Stimulated activated naive CD8-positive, alpha-beta T cell treated with anti-CD3 and anti-CD28 coated beads, Interleukin-15, amount 100 ng/mL, for 72 hours (primary cell): ENCODE measurements around the gene ITPA.

ENCODE experiments used
- ATAC-seq: fragments of 150-1000 bp; cut with Tn5 transposase; 2 replicates; pipeline ENCODE4 v1.10.0; 2021; ENCODE audit warnings: mild to moderate bottlenecking, moderate library complexity
- DNase-seq, 2 donors: peaks; one replicate each; pipeline ENCODE4 v3.0.0; 2021 to 2022
- H3K27ac Mint-ChIP-seq, 2 donors: one replicate each; pipeline ENCODE4 v1.8.0; 2022; ENCODE audit warnings: mild to moderate bottlenecking in 2 of 2, mixed read lengths in 2 of 2, moderate library complexity in 2 of 2
- H3K27me3 Mint-ChIP-seq: one replicate; pipeline ENCODE4 v1.8.0; 2022; ENCODE audit warnings: mixed read lengths
- H3K4me1 Mint-ChIP-seq: one replicate; pipeline ENCODE4 v1.8.0; 2022; ENCODE audit warnings: mild to moderate bottlenecking, mixed read lengths
- H3K4me3 Mint-ChIP-seq, 2 donors: one replicate each; pipeline ENCODE4 v1.8.0; 2022; ENCODE audit warnings: mild to moderate bottlenecking in 2 of 2, mixed read lengths in 2 of 2, moderate library complexity in 1 of 2
- H3K9me3 Mint-ChIP-seq, 2 donors: one replicate each; pipeline ENCODE4 v1.8.0; 2022; ENCODE audit warnings: mixed read lengths in 2 of 2

Gene ITPA

DNA sequence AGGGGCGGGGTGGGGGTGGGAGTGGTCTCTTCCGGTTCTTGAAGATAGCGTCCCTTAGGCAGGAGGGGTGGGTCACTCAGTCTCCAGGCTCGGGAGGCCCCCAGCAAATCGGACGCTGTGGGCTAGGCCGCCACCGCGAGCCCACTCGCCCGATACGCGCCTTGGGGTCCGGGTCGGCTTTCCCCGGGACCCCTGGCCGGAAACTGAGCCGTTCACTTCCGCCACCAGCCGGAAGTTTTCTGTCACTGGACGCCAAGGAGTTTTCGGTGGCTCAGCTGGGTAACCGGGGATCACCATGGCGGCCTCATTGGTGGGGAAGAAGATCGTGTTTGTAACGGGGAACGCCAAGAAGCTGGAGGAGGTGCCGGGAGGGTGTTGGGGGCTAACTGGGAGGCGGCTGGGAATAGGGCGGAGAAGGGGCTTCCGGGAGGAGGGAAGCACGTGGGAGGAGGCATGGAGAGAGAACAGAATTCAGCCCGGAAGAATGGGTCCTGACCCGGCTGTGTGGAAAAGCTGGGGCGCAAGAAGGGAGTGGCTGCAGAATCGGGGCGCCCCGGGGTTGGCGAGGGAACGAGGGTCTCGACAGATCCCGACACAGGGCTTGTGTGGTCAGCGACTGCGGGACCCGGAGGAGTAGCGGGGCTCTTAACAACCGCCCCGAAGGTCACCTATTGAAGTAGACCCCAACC lies at the start of gene ITPA:
Gene ITPA (plus strand): TSS at position 242 of the 689 bp plus-strand sequence. CDS start 54 bp downstream, at position 296.
- H3K4me3 Mint-ChIP-seq: peak within 1 kb of the TSS; percentile 93 to 97
- H3K4me1 Mint-ChIP-seq: peaks cover 37% of the 10 kb centered on the region
- no peaks in the 10 kb centered on the region for H3K9me3 Mint-ChIP-seq
- peak; percentile 48 to 64 for DNase-seq
- ATAC-seq: peak; percentile 68
- H3K27me3 Mint-ChIP-seq: no peaks in the 10 kb centered on the region
- peak within 1 kb of the TSS; percentile 97 to 100 for H3K27ac Mint-ChIP-seq

GRCh38 chr20:3160418-3160817 lies 48.9 kb upstream of the ITPA start:
- Mint-ChIP-seq H3K9me3 (no peaks in the 10 kb centered on the region), H3K4me3 (peak overlapping the region in 1 of 2 donors; percentile 46), H3K27ac (no peak overlapping the region), H3K4me1 (peaks cover 43% of the 10 kb centered on the region), H3K27me3 (no peaks in the 10 kb centered on the region)
- DNase-seq: no peak
- no peak for ATAC-seq

GRCh38 chr20:3161316-3162079 lies 47.8 kb upstream of the ITPA start:
- DNase-seq (no peak), ATAC-seq (no peak)
- no peaks in the 10 kb centered on the region for H3K27me3 Mint-ChIP-seq
- H3K4me1 Mint-ChIP-seq: peaks cover 37% of the 10 kb centered on the region
- no peak overlapping the region for H3K4me3 Mint-ChIP-seq
- no peaks in the 10 kb centered on the region for H3K9me3 Mint-ChIP-seq
- H3K27ac Mint-ChIP-seq: no peak overlapping the region

- no peak overlapping the region for H3K27ac Mint-ChIP-seq
- H3K27me3 Mint-ChIP-seq: peaks cover 3% of the 10 kb centered on the region
- no peaks in the 10 kb centered on the region for H3K9me3 Mint-ChIP-seq
- H3K4me3 Mint-ChIP-seq: no peak overlapping the region
- DNase-seq (no peak), ATAC-seq (no peak)
- H3K4me1 Mint-ChIP-seq: peaks cover 30% of the 10 kb centered on the region
Measured at GRCh38 chr20:3162080-3162611, 47.2 kb upstream of the ITPA start.

GRCh38 chr20:3163099-3164042 lies 45.9 kb upstream of the ITPA start:
- ATAC-seq (no peak), DNase-seq (no peak)
- Mint-ChIP-seq H3K4me1 (peaks cover 24% of the 10 kb centered on the region), H3K4me3 (no peak overlapping the region), H3K9me3 (no peaks in the 10 kb centered on the region), H3K27ac (peak overlapping the region in 1 of 2 donors; percentile 64), H3K27me3 (peaks cover 12% of the 10 kb centered on the region)

DNA sequence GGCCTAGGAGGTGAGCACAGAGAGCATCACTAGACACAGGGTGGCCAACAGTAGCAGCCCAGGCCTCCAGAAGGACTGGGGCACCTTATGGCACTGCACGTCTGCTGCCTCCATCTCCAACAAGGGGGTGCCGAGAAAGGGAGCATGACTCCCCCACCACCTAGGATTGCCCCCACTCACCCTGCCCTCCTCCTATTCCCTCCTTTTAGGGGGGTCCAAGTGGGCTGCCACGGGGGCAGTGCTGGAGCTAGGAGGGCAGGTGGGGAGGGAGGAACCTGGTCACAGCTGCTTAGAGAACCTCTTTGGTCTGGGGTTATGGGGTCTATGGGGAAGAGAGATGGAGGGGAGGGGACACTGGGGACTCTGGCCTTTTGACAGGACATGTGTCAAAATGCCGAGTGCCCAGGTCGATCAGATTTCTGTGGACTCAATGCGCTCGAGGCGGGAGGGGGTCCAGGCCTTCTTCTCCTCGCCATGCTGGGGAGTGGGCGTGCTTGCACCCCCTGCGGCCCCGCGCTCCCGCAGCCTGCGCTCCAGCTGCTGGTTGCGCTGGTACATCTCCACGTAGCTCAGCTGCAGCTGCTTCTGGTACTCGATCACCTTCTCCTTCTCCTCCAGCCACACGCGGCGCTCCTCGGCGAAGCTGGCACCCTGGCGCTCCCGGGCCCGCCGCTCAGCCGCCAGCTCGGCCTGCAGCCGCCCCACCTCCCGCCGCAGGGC lies 45.1 kb upstream of the ITPA start:
- Mint-ChIP-seq H3K4me3 (no peak overlapping the region), H3K4me1 (peaks cover 22% of the 10 kb centered on the region), H3K27ac (no peak overlapping the region), H3K27me3 (peaks cover 20% of the 10 kb centered on the region), H3K9me3 (no peaks in the 10 kb centered on the region)
- DNase-seq (no peak), ATAC-seq (no peak)

- H3K27ac Mint-ChIP-seq: no peak overlapping the region
- DNase-seq: no peak
- H3K9me3 Mint-ChIP-seq: no peaks in the 10 kb centered on the region
- H3K4me1 Mint-ChIP-seq: peaks cover 18% of the 10 kb centered on the region
- H3K4me3 Mint-ChIP-seq: peak overlapping the region in 1 of 2 donors; percentile 66
- peaks cover 27% of the 10 kb centered on the region for H3K27me3 Mint-ChIP-seq
- no peak for ATAC-seq
Measured at GRCh38 chr20:3164763-3165410, 44.4 kb upstream of the ITPA start.

GRCh38 chr20:3165473-3166337 lies 43.6 kb upstream of the ITPA start:
- DNase-seq (no peak), ATAC-seq (no peak)
- H3K4me3 Mint-ChIP-seq: peak overlapping the region in 1 of 2 donors; percentile 66
- H3K9me3 Mint-ChIP-seq: no peaks in the 10 kb centered on the region
- H3K27ac Mint-ChIP-seq: peak overlapping the region in 1 of 2 donors; percentile 91
- H3K27me3 Mint-ChIP-seq: peaks cover 30% of the 10 kb centered on the region
- peaks cover 15% of the 10 kb centered on the region for H3K4me1 Mint-ChIP-seq

GRCh38 chr20:3166338-3166912 lies 42.9 kb upstream of the ITPA start:
- no peak for ATAC-seq
- Mint-ChIP-seq H3K27me3 (peaks cover 30% of the 10 kb centered on the region), H3K4me3 (no peak overlapping the region), H3K27ac (no peak overlapping the region), H3K9me3 (no peaks in the 10 kb centered on the region), H3K4me1 (peaks cover 17% of the 10 kb centered on the region)
- no peak for DNase-seq

- peaks cover 22% of the 10 kb centered on the region for H3K4me1 Mint-ChIP-seq
- H3K27me3 Mint-ChIP-seq: peaks cover 34% of the 10 kb centered on the region
- H3K4me3 Mint-ChIP-seq: no peak overlapping the region
- no peak for DNase-seq
- no peak overlapping the region for H3K27ac Mint-ChIP-seq
- ATAC-seq: peak; percentile 19
- no peaks in the 10 kb centered on the region for H3K9me3 Mint-ChIP-seq
Measured at GRCh38 chr20:3166913-3167342, 42.4 kb upstream of the ITPA start.

DNA sequence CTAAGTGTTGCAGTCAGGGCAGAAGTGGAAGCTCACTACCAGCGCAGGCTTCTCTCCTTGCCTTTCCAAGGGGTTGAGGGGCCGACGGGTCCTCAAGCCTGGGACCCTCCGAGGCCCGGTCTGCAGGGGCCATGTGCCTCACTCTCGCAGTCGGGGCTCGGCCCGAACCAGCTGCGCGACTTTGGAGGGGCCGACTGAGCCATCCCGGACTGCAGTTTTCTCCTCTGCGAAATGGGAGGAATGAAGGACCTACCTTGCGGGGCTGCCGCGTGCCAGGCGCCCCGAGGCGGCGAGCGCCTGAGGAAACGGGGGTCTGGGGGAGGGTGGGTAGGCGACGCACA lies 41.6 kb upstream of the ITPA start:
- Mint-ChIP-seq H3K27ac (no peak overlapping the region), H3K4me1 (peaks cover 30% of the 10 kb centered on the region), H3K27me3 (peaks cover 42% of the 10 kb centered on the region), H3K9me3 (no peaks in the 10 kb centered on the region), H3K4me3 (no peak overlapping the region)
- ATAC-seq (no peak), DNase-seq (no peak)

- ATAC-seq (peak; percentile 31), DNase-seq (no peak)
- peak overlapping the region; percentile 32 to 56 for H3K4me3 Mint-ChIP-seq
- H3K4me1 Mint-ChIP-seq: peaks cover 32% of the 10 kb centered on the region
- peaks cover 43% of the 10 kb centered on the region for H3K27me3 Mint-ChIP-seq
- no peaks in the 10 kb centered on the region for H3K9me3 Mint-ChIP-seq
- no peak overlapping the region for H3K27ac Mint-ChIP-seq
Measured at GRCh38 chr20:3168079-3168828, 41.0 kb upstream of the ITPA start.
